ENCODE data around the gene RPTN. TPM values are rescaled to one million over a fixed set of nuclear protein-coding genes. Genes with fewer than 3 reads are reported as not detected.

The RPTN gene, protein sequence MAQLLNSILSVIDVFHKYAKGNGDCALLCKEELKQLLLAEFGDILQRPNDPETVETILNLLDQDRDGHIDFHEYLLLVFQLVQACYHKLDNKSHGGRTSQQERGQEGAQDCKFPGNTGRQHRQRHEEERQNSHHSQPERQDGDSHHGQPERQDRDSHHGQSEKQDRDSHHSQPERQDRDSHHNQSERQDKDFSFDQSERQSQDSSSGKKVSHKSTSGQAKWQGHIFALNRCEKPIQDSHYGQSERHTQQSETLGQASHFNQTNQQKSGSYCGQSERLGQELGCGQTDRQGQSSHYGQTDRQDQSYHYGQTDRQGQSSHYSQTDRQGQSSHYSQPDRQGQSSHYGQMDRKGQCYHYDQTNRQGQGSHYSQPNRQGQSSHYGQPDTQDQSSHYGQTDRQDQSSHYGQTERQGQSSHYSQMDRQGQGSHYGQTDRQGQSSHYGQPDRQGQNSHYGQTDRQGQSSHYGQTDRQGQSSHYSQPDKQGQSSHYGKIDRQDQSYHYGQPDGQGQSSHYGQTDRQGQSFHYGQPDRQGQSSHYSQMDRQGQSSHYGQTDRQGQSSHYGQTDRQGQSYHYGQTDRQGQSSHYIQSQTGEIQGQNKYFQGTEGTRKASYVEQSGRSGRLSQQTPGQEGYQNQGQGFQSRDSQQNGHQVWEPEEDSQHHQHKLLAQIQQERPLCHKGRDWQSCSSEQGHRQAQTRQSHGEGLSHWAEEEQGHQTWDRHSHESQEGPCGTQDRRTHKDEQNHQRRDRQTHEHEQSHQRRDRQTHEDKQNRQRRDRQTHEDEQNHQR
- total RNA-seq (2021; fragmentation: NEBNext Ultra II Directional; extraction: Animal tissue kit (Norgen Biotek cat#: 25700)): not detected
- long read RNA-seq: 0 reads

DNA sequence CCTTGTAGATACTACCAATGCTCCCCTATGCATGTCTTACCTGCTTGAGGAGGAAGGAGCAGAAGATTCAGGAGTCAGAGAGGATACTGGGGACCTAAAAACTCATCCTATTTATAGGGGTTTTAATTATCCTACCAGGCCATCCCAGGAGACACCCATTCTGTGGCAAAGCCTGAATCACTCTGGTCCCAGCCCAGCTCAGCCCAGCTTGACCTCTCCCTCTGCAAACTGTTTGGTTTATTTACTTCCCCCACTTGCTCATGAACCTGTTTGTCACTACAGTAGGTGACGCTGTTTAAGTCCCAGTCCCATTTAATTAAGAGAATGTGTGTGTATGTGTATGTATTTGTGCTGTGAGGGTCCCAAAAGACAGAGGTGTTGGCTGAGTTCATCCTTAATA is at the start of gene RPTN:
TSS of gene RPTN (minus strand) at position 85 of the 400 bp plus-strand sequence. CDS start 1,339 bp downstream, outside the sequence.
- DNase-seq: no peak
- TF ChIP-seq, protein P1, sequence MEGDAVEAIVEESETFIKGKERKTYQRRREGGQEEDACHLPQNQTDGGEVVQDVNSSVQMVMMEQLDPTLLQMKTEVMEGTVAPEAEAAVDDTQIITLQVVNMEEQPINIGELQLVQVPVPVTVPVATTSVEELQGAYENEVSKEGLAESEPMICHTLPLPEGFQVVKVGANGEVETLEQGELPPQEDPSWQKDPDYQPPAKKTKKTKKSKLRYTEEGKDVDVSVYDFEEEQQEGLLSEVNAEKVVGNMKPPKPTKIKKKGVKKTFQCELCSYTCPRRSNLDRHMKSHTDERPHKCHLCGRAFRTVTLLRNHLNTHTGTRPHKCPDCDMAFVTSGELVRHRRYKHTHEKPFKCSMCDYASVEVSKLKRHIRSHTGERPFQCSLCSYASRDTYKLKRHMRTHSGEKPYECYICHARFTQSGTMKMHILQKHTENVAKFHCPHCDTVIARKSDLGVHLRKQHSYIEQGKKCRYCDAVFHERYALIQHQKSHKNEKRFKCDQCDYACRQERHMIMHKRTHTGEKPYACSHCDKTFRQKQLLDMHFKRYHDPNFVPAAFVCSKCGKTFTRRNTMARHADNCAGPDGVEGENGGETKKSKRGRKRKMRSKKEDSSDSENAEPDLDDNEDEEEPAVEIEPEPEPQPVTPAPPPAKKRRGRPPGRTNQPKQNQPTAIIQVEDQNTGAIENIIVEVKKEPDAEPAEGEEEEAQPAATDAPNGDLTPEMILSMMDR (IDR thresholded peaks at IDR 0.05): no peak

DNA sequence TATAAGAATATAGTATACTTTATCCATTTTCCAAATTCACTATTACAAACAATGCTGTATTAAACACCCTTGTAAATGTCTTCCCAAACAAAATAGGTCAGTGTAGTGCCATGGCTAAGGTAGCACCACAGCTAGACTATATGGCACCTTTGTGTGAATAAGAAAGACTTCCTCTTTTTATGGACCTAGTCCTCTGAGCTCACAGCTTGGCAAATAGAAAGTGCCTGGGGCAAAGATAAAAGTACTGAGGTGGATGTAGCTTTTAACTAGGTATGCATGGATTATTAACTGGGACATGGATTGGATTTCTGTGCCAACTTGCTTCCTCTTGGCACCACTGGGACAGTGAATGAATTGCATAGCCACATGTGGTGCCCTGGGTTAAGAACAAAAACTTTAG is 40.0 kb upstream of the RPTN start:
- DNase-seq: no peak
- Mint-ChIP-seq H3K36me3 (ENCODE audit: low read depth) (no peaks in the 10 kb centered on the region), H3K27me3 (ENCODE audit: insufficient read depth) (peaks cover 3% of the 10 kb centered on the region; the same call in 1 of the 2 replicates), H3K9me3 (no peaks in the 10 kb centered on the region), H3K27ac (no peak overlapping the region), H3K4me1 (ENCODE audit: low read depth) (no peaks in the 10 kb centered on the region), H3K4me3 (no peak overlapping the region)
- TF ChIP-seq, protein P1 (IDR thresholded peaks at IDR 0.05): no peak

More for the DNA sequence above, at the start of gene RPTN:
- Mint-ChIP-seq H3K4me1 (ENCODE audit: low read depth) (peaks cover 14% of the 10 kb centered on the region), H3K27ac (no peak within 1 kb of the TSS), H3K36me3 (ENCODE audit: low read depth) (no peaks in the 10 kb centered on the region), H3K27me3 (ENCODE audit: insufficient read depth) (peaks cover 12% of the 10 kb centered on the region), H3K9me3 (no peaks in the 10 kb centered on the region), H3K4me3 (no peak within 1 kb of the TSS)

DNA sequence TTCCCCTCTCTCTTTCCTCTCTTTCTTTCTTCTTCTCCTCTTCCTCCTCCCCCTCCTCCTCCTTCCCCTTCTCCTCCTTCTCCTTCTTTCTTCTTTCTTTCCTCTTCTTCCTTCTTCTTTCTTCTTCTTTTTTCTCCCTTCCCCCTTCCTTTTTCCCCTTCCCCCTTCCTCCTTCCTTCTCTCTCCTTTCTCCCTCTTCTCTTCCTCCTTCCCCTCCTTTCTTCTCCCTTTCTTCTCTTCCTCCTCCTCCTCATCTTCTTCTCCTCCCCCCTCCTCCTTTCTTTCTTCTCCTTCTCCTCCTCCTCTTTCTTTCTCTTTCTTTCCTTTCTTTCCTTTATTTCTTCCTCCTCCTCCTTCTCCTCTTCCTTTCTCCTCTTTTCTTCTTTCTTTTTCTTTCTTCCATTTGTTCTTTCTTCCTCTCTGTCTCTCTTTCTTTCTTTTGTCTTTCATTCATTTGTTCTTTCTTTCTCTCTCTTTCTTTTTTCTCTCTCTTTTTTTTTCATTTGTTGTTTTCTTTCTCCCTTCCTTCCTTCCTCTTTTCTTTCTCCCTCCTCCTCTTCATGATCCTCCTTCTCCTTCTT is 38.4 kb upstream of the RPTN start:
- Mint-ChIP-seq H3K9me3 (no peaks in the 10 kb centered on the region), H3K4me3 (no peak overlapping the region), H3K4me1 (ENCODE audit: low read depth) (no peaks in the 10 kb centered on the region), H3K27ac (no peak overlapping the region), H3K27me3 (ENCODE audit: insufficient read depth) (peaks cover 3% of the 10 kb centered on the region; the same call in 1 of the 2 replicates), H3K36me3 (ENCODE audit: low read depth) (no peaks in the 10 kb centered on the region)
- TF ChIP-seq, protein P1 (IDR thresholded peaks at IDR 0.05): no peak
- no peak for DNase-seq

DNA sequence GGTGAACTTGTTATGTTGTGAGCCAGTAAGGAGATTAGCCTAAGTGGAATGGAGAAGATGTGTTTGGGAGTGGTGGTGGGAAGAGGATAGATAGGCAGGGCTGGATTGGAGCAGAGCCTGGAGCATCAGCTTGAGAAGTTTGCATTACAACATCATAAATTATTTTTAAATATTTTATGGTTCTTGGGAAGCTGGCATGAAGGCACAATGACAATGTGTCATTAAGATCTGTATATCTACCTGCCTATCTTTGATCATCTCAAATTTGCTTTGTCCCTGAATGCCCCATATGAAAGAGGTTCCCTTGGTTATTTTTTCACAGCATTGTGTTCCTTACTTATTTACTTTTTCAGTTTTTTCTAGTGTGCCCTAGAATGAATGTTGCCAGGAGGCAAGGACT is 32.7 kb upstream of the RPTN start:
- TF ChIP-seq, protein P1 (IDR thresholded peaks at IDR 0.05): no peak
- peaks cover 6% of the 10 kb centered on the region; the same call in 1 of the 2 replicates for H3K4me1 Mint-ChIP-seq (ENCODE audit: low read depth)
- no peak for DNase-seq
- H3K27ac Mint-ChIP-seq: no peak overlapping the region
- H3K36me3 Mint-ChIP-seq (ENCODE audit: low read depth): no peaks in the 10 kb centered on the region
- H3K9me3 Mint-ChIP-seq: no peaks in the 10 kb centered on the region
- peaks cover 3% of the 10 kb centered on the region; the same call in 1 of the 2 replicates for H3K27me3 Mint-ChIP-seq (ENCODE audit: insufficient read depth)
- no peak overlapping the region for H3K4me3 Mint-ChIP-seq

DNA sequence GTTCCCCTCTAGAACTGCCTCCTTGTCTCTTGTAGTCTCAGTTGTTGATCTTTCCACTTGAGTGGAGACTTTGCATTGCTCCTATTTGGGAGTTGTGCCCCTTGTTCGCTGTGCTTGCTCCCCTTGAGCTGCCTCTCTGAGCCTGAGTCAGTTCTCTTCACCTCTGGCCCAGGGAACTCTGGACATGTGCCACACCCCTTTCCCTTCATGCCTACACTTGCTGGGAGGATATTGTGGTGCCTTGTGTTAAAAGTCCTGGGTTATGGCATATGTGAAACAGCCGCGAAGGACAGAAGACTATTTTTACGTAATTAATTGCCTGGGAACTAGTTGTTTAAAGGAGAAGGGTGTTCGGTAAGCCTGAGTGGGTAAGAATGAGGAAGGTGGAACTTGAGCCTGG is 32.2 kb upstream of the RPTN start:
- Mint-ChIP-seq H3K36me3 (ENCODE audit: low read depth) (no peaks in the 10 kb centered on the region), H3K27ac (no peak overlapping the region), H3K9me3 (no peaks in the 10 kb centered on the region), H3K4me3 (no peak overlapping the region), H3K4me1 (ENCODE audit: low read depth) (peaks cover 6% of the 10 kb centered on the region; the same call in 1 of the 2 replicates), H3K27me3 (ENCODE audit: insufficient read depth) (peaks cover 4% of the 10 kb centered on the region; the same call in 1 of the 2 replicates)
- DNase-seq: no peak
- TF ChIP-seq, protein P1 (IDR thresholded peaks at IDR 0.05): no peak
